Skeletal muscle satellite cell (primary cell): Measurements from ENCODE around the gene MIS18A. TPM values are rescaled to one million over a fixed set of nuclear protein-coding genes. Genes with fewer than 3 reads are reported as not detected.

Experiments
- H3K27me3 ChIP-seq: 2 replicates; pipeline ENCODE4 v1.7.0; 2013; ENCODE audit warnings: low read length; ENCODE audit not compliant: control insufficient read depth, insufficient read depth
- H3K36me3 ChIP-seq: 2 replicates; pipeline ENCODE4 v1.7.0; 2013; ENCODE audit warnings: mild to moderate bottlenecking, control low read depth, low read length; ENCODE audit not compliant: insufficient read depth
- H3K4me1 ChIP-seq: 2 replicates; pipeline ENCODE4 v1.7.0; 2013; ENCODE audit warnings: low read length; ENCODE audit not compliant: control insufficient read depth, insufficient read depth
- H3K4me2 ChIP-seq: 2 replicates; pipeline ENCODE4 v1.7.0; 2013; ENCODE audit warnings: mild to moderate bottlenecking, low read length
- H3K4me3 ChIP-seq: 2 replicates; pipeline ENCODE4 v1.7.0; 2013; ENCODE audit warnings: low read length
- H3K9ac ChIP-seq: 2 replicates; pipeline ENCODE4 v1.7.0; 2013; ENCODE audit warnings: mild to moderate bottlenecking, low read depth, low read length, moderate library complexity
- H3K9me3 ChIP-seq: replicated peaks from 2 replicates; pipeline ENCODE4 v1.7.0; 2013; ENCODE audit warnings: mild to moderate bottlenecking, control low read depth, low read length
- total RNA-seq: library from RNA; depleted of rRNA; stranded (reverse); fragments of >200 nt; gene quantifications from 2 replicates; pipeline ENCODE4 v1.2.3, GENCODE V29; 2012; rRNA removed

The MIS18A gene
- 11.4 and 11.7 TPM in 2 replicates for total RNA-seq

DNA sequence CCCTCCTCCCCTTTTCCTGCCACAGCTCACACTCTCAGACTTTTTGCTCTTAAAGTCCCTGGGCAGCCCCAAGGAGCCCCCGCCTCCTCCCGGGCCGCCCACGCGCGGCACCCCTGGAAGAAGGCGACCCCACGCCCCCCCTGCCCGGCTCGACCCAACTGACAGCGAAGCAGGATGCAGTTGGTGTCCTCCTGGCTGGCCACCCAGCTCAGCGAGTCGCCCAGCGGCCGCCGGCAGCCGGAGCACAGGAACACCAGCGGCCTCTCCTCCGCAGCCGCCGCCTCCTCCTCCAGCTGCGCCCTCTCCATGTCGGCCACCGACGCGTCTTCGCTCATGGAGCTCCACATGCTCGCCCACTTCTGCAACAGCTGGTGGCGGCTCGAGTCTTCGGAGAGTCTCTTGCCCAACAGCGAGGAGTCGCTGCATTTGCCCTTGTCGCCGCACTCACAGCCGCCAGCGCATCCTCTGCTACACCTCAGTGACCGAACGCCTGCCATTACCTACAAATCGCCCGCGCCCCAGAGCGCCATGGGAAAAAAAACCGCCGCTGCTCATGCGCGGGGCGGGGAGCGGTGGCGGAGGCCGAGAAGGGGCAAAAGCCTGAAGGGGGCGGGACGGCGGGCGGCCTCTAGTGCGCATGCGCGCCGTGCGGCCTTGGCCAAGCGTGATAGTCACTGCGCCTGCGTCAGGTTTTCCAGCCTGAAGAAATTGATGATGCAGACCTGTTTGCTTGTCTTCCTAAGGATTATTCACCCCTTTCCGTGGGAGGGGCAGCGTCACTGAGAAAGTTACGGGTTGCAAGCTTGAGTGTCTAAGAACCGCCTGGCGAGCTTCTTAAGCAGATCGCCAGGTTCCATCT lies at the start of gene MIS18A:
TSS of gene MIS18A (minus strand) at position 532 of the 859 bp plus-strand sequence. CDS start at position 497, 35 bp downstream.
- Histone ChIP-seq H3K9ac (peak within 1 kb of the TSS; percentile 83), H3K4me2 (peak within 1 kb of the TSS; percentile 86), H3K36me3 (no peaks in the 10 kb centered on the region), H3K27me3 (no peaks in the 10 kb centered on the region), H3K4me1 (peaks cover 14% of the 10 kb centered on the region), H3K9me3 (no peaks in the 10 kb centered on the region), H3K4me3 (peak within 1 kb of the TSS; percentile 86)

DNA sequence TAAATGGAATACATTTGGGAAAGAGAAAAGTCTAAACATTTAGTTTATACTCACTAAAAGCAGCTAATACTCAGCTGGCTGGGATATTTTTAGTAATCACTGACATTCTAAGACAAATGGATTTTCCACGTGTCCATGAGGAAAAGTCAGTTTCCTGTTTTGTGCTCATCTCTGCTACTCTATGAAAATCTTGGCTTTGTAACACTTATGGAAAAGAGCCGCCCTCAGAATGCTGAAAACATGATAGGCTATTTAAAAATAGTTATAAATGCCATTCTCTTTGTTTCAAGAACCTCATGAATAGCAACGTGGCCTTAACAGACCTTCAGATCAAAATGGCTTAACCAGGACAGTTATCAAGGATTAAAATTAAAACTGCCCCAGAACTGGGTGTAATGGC lies 49.7 kb upstream of the MIS18A start:
- Histone ChIP-seq H3K4me1 (peaks cover 25% of the 10 kb centered on the region), H3K27me3 (no peaks in the 10 kb centered on the region), H3K36me3 (peaks cover 77% of the 10 kb centered on the region), H3K9ac (peak overlapping the region; percentile 42), H3K9me3 (peaks cover 3% of the 10 kb centered on the region), H3K4me2 (no peak overlapping the region), H3K4me3 (no peak overlapping the region)

DNA sequence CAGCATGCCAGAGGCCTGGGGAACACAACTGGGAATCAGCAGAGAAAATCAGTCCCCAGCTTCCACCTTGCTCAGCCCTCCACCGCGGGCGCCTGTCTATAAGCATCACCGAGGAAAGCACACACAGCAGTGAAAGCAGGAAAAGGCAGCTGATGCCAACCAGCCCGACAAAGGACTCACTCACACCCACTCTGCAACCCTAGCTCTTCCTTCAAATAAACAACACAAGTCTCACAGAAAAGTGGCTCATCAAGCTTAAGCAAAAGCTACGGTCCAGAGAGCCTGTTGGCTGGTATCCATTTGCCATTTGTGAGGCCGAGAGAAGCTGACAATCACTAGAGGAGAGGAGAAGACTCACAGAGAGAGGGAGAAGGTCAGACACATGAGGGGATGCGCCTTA lies 46.9 kb upstream of the MIS18A start:
- Histone ChIP-seq H3K4me1 (peaks cover 28% of the 10 kb centered on the region), H3K4me3 (no peak overlapping the region), H3K9ac (no peak overlapping the region), H3K36me3 (peaks cover 80% of the 10 kb centered on the region), H3K27me3 (no peaks in the 10 kb centered on the region), H3K4me2 (no peak overlapping the region), H3K9me3 (no peaks in the 10 kb centered on the region)

- peaks cover 3% of the 10 kb centered on the region for H3K4me1 ChIP-seq
- no peak overlapping the region for H3K9ac ChIP-seq
- no peak overlapping the region for H3K4me3 ChIP-seq
- H3K9me3 ChIP-seq: no peaks in the 10 kb centered on the region
- H3K27me3 ChIP-seq: no peaks in the 10 kb centered on the region
- H3K4me2 ChIP-seq: no peak overlapping the region
- H3K36me3 ChIP-seq: peaks cover 95% of the 10 kb centered on the region
Observed at GRCh38 chr21:32322676-32323075, 43.8 kb upstream of the MIS18A start.

DNA sequence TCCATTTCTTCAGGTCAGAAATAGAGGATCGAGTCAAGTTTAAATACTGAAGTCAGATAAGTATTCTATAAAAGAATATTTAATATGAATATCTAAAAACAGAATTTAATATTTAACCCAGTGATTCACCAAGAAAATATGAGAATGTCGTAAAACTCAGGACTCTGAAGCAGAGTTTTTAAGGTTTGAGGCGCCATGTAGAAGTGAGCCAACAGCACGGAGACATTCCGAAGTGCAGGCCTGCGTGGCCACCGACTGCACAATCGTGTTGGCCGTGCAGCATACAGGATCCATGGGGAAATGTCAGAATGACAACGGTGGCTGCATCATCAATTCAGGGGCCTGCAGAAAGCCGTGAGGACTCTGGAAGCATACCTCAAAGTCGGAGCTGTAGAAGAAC lies 43.3 kb upstream of the MIS18A start:
- H3K36me3 ChIP-seq: peaks cover 95% of the 10 kb centered on the region

GRCh38 chr21:32321480-32321879 lies 42.6 kb upstream of the MIS18A start:
- no peak overlapping the region for H3K4me2 ChIP-seq
- H3K27me3 ChIP-seq: no peaks in the 10 kb centered on the region
- no peak overlapping the region for H3K9ac ChIP-seq
- peaks cover 96% of the 10 kb centered on the region for H3K36me3 ChIP-seq
- H3K9me3 ChIP-seq: no peaks in the 10 kb centered on the region
- peaks cover 2% of the 10 kb centered on the region for H3K4me1 ChIP-seq
- no peak overlapping the region for H3K4me3 ChIP-seq

More for the DNA sequence above, 43.3 kb upstream of the MIS18A start:
- H3K27me3 ChIP-seq: no peaks in the 10 kb centered on the region
- H3K9me3 ChIP-seq: no peaks in the 10 kb centered on the region
- H3K4me1 ChIP-seq: peaks cover 2% of the 10 kb centered on the region
- no peak overlapping the region for H3K4me2 ChIP-seq
- no peak overlapping the region for H3K9ac ChIP-seq
- no peak overlapping the region for H3K4me3 ChIP-seq

DNA sequence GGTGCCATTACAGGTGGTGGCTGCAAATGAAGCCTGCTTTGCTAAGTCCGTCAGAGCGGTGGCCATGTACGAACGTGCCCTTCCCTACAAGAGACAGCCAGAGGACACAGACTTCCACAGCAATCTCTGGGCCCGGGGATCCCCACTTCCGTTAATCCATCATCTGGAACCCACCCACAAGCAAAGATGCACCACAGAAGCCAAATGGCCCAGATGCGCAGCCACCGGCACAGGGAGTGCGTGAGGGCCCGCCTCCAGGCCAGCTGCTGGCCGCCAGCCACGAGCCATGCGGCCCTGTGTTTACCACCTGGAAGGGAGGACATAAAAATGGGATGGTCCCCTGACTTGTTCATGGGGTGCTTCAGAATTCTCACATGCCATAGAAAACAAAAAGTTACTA lies 41.9 kb upstream of the MIS18A start:
- Histone ChIP-seq H3K4me1 (peaks cover 7% of the 10 kb centered on the region), H3K9me3 (no peaks in the 10 kb centered on the region), H3K4me3 (no peak overlapping the region), H3K27me3 (no peaks in the 10 kb centered on the region), H3K9ac (no peak overlapping the region), H3K36me3 (peaks cover 97% of the 10 kb centered on the region), H3K4me2 (no peak overlapping the region)

GRCh38 chr21:32320059-32320458 lies 41.2 kb upstream of the MIS18A start:
- Histone ChIP-seq H3K9ac (no peak overlapping the region), H3K36me3 (peaks cover 91% of the 10 kb centered on the region), H3K9me3 (no peaks in the 10 kb centered on the region), H3K4me3 (no peak overlapping the region), H3K27me3 (no peaks in the 10 kb centered on the region), H3K4me1 (peaks cover 9% of the 10 kb centered on the region), H3K4me2 (no peak overlapping the region)

- no peak overlapping the region for H3K4me3 ChIP-seq
- H3K9me3 ChIP-seq: no peaks in the 10 kb centered on the region
- H3K4me2 ChIP-seq: no peak overlapping the region
- no peaks in the 10 kb centered on the region for H3K27me3 ChIP-seq
- H3K4me1 ChIP-seq: peaks cover 9% of the 10 kb centered on the region
- H3K9ac ChIP-seq: no peak overlapping the region
- H3K36me3 ChIP-seq: peaks cover 90% of the 10 kb centered on the region
Observed at GRCh38 chr21:32319012-32319411, 40.2 kb upstream of the MIS18A start.

- Histone ChIP-seq H3K9ac (no peak overlapping the region), H3K27me3 (no peaks in the 10 kb centered on the region), H3K36me3 (peaks cover 84% of the 10 kb centered on the region), H3K4me3 (no peak overlapping the region), H3K4me2 (no peak overlapping the region), H3K9me3 (no peaks in the 10 kb centered on the region), H3K4me1 (peaks cover 9% of the 10 kb centered on the region)
Observed at GRCh38 chr21:32317726-32318125, 38.9 kb upstream of the MIS18A start.

DNA sequence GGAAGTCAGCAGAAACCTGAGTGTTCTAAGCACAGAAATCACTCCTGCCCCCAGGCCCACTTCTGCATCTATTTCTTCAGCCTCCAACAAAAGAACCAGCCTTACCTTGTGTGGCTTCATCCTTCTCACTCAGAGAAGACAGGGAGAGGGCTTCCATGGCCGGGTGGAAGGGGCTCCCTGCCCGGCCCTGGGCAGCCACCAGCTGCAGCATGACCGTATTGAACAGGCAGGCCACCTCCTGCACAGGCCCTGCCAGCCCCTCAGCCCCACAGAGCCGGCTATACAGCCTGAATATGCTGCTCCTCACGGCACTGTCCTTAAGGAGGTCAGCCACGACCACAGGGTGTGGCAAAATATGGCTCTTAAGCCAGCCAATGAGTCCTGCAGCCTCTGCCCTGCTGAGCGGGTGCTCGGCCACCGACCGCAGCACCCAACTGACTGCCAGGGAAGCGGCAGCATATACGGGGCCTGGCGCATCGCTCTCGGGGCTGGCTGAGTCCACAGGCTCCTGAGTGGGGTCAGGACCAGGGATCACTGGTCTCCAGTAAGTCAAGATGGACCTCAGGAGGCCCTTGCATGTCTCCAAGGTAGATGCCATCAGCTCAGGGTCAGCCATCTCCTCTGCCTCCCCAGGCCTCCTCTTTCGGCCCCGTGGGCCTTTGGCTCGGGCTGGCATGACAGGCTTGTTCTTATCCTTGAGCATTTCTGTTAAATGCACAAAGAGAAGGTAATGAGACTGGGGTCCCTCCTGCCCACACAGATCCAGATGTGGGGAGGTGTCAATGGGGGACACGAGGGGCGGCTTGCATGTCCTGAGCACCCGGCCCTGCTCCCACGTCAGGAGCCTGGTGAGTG lies 37.7 kb upstream of the MIS18A start:
- Histone ChIP-seq H3K4me1 (peaks cover 6% of the 10 kb centered on the region), H3K4me3 (no peak overlapping the region), H3K9me3 (no peaks in the 10 kb centered on the region), H3K36me3 (peaks cover 83% of the 10 kb centered on the region), H3K27me3 (no peaks in the 10 kb centered on the region), H3K4me2 (no peak overlapping the region), H3K9ac (no peak overlapping the region)
